GM13976 (cell line): ENCODE measurements around the gene TUB.

Source experiments
- DNase-seq: peaks from one replicate; pipeline ENCODE4 v3.0.0; 2012; ENCODE audit warnings: low spot score
- in situ Hi-C: fragments of 300-500 bp; cut with MboI; formaldehyde crosslinking; loops from one replicate; pipeline ENCODE4 v1.12.0; 2022; ENCODE audit warnings: low sequenced_read_pairs, mixed read lengths, inconsistent platforms; ENCODE audit not compliant: unreplicated experiment
- TF ChIP-seq, protein P1 (sequence below): IDR thresholded peaks from 2 replicates; pipeline ENCODE4 v1.5.1; 2012; ENCODE audit warnings: borderline replicate concordance, mild to moderate bottlenecking; ENCODE audit not compliant: insufficient read depth; ENCODE audit errors: extremely low read depth, missing control alignments, control extremely low read depth

Gene TUB

DNA sequence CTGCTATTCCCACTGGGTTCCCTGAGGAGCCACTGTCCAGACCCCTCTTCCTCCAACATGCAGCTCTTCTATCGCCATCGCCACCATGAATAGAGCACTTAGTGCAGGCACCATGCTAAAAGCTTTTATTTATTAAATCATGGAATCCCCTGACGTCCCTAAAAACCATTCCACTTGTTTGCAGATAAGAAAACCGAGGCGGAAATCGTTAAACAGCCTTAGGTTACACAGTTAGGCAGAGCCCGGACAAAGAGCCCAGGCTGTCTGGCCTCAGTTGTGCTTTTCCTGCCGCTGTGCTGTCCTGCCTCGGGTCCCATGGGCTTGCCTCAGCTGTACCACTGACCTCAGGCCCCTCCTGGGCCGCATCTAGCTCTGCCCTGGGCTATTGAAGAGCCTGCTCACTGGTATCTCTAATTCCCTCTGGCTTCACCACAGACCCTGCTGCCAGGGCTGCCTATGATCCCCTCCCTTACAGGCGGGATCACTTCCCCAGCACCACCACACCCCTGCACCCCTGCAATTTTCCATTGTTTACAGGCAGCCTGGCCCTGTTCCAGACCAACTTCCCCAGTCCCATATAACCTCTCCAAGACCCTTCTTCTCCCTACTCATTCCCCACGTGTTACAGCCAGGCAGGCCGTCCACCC, 13.0 kb upstream of the TUB start:
- TF ChIP-seq, protein P1, sequence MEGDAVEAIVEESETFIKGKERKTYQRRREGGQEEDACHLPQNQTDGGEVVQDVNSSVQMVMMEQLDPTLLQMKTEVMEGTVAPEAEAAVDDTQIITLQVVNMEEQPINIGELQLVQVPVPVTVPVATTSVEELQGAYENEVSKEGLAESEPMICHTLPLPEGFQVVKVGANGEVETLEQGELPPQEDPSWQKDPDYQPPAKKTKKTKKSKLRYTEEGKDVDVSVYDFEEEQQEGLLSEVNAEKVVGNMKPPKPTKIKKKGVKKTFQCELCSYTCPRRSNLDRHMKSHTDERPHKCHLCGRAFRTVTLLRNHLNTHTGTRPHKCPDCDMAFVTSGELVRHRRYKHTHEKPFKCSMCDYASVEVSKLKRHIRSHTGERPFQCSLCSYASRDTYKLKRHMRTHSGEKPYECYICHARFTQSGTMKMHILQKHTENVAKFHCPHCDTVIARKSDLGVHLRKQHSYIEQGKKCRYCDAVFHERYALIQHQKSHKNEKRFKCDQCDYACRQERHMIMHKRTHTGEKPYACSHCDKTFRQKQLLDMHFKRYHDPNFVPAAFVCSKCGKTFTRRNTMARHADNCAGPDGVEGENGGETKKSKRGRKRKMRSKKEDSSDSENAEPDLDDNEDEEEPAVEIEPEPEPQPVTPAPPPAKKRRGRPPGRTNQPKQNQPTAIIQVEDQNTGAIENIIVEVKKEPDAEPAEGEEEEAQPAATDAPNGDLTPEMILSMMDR = no peak
- in situ Hi-C loops = no loop called here
- no peak for DNase-seq

DNA sequence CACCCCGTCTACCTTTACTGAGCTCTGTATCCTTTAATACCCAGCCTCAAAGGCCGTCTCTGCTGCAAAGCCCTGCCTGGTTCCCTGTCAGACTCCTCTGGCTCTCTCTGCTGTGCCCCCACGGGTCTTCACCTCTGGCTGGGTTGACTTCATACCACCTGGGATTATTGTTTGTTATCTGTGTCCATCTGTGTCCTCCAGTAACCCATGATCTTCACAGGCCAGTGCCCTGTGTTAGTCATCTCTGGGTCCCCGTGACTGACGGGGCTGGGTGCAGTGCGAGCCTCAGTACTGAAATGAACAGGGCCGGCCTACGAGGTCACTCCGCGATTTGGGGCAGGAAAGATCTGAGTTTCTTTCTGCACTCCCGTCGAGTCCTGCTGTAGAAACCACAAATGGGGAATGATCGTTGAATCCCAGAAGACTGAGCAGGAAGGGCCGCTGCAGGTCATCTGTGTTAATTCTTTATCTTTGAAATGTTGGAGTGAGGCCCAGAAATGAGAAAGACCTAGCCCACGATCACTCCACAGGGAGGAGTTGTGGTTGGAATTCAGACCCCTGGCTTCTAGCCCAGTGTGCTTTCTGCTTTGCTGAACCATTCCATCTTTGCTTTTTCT, 12.3 kb upstream of the TUB start:
- DNase-seq = no peak
- TF ChIP-seq, protein P1 = no peak
- in situ Hi-C loops = no loop called here

DNA sequence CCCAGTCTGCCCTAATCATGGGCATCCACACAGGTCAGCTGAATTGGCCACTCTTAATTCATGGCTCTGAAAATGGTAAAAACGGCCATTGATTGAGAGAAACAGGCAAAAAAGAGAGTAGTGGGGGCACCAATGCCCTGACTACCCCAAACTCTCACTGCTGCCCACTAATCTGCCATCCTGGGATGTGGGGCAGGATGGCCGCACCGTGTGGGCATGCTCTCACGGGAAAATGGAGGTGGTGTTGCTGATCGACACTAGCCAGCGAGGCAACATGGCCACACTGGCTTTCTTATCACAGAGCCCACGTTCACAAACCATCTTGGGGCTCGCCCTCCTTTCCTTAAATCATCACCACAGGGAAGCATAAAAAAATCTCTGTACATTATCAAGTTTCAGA, 11.2 kb upstream of the TUB start:
- TF ChIP-seq, protein P1 = no peak
- in situ Hi-C loops = no loop called here
- DNase-seq = no peak

DNA sequence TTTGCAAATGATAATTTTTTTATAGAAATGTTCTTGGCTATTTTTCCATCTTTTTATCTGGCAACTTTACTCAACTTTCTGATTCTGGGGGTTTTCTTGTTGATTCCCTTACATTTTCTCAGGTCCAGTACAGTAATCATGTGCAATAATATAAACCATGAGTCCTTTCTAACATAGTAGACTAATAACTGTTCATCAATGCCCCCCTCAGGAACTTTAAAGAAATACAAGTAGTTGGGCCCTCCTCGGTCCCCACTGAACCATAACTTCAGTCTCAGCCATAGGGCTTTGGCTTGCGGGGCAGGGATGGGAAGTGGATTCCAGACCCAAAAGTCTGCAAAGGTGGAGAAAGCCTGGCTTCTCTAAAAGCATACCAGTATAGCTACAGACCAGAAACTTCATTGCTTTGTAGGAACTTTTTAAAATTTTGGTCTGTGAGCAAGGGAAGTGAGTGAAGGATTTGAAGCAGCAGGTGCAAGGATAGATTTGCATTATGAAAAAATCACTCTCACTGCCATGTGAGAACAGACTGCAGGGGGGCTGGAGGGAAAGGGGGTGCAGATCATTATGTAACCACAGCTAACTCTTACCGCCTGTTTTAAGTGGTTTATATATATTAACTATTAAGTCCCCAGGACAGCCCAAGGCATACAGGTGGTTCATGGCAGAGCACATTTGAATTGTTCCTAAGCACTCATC, 10.4 kb upstream of the TUB start:
- TF ChIP-seq, protein P1 = no peak
- in situ Hi-C loops = no loop called here
- DNase-seq = peak; percentile 70

DNA sequence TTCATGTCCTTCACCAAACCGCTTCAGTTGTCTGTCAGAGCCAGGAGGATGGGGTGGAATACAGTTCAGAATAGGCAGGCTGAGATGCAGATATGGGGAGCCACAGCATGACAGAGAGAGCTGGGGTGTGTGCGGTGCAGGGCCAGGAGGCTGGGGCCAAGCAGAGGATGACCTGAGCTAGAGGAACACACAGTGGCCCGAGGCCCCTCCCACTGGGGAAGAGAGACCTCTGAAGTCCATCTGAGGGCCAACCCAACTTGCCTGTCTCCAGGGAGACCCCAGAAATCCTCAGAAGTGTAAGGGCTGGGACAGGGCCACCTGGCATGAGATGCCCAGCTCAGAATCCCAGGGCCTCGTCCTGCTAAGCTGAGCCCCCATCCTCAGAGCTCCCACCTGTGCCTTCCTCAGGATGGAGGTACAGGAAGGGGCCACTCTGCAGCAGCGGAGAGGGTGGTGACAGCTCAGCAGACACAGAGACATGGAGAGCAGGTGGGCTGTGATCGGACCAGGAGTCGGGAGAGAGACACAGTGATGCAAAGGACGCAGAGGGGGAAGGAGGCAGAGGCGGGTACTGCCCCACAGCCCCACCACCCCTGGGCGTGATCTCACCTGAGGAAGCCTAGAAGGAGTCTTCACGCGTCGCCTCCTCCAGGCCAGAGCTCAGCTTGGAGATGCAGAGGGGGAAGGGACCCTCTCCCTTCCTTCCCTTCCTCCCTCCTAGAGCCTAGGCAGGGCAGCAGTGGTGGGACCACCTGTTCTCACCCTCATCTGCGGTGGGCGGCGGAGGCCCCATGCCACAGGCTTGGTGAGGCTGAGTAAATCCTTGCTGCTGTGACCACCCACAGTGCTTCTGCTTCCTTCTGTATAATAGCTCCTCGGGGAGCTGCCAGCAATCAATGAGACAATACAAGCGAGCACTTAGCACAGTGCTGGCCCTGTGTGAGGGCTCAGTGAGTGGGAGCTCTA, 9.1 kb upstream of the TUB start:
- no peak for DNase-seq
- in situ Hi-C loops = no loop called here
- TF ChIP-seq, protein P1 = no peak
